ENCODE measurements around the gene CHST11.

CHST11 gene

DNA sequence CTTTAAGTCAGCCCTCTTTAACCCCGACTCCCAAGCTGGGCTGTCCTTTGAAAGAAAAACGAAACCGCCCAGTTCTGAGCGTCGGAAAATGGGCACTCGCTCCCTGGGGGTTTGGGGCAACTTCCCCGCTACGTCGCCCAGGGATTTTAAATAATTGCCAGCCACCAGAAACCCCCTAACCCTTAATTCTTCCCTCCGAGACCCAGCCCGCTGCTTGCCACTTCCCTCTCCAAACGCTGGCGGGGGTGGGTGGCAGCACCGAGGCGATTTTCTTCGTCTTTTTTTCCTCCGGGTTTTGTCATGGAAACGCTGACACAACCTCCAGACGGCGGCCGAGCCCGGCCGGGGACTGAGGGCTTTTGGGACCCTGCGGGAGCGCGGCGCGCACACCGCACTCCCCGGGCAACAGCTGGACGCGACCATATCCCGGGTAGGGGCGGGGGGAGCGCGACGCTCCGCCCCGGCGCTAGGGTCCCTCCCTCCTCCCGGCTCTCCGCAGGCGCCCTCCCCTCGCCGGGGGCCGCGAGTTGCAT lies at the start of gene CHST11:
CHST11 (plus strand) TSS at position 532 of the 533 bp plus-strand sequence.
- peak; percentile 74 for DNase-seq (ENCODE audit: low spot score)

DNA sequence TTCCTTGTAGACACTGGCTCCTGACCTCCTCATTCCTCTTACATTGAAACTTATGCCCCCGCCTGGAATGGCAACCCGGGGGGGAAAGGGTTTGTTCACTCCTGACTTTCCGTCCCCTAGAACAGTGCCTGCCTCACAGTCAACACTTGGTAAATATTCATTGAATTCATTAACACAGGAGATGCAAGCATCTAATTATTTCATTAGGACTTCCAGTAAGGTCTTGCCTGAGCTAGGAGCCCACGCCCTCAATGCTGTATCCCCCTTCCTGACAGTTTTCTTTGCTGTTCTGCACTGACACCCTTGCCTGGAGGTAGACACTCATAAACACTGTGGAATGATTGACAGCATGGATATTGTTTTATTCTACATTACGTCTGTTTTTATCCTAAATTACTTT lies 49.3 kb upstream of the CHST11 start:
- no peak for DNase-seq (ENCODE audit: low spot score)

DNA sequence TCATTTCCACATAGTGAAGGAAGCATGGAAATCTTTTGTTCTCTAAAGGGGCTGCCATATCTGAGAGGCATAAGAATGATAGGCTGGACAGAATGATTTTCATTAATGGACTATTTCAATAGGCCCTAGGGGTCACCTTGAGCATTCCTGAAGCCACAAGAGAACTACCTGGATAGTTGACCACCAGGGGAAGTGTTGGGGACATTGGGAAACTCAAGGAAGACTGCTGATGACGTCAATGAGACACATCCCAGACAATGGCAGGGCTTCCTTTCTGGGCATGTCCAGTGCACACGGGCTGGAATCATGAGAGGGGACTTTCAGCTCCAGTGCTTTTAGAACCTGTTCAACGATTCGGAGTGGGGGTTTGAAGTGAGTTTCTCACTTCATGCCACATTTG lies 48.8 kb upstream of the CHST11 start:
- DNase-seq (ENCODE audit: low spot score): no peak

DNA sequence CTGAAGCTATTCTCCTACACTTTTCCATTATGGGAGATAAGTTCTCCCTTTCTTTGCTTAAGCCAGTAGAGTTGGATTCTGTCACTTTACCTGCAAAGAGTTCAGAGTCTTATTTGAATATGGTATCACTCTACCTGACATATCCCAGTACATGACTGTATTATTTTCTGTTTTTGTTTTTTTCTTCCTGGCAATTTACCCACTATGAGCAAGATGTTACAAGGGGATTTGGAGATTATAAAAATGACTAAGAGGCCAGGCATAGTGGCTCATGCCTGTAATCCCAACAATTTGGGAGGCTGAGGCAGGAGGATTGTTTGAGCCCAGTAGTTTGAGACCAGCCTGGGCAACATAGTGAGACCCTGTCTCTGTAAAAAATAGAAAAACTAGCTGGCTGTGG lies 46.4 kb upstream of the CHST11 start:
- DNase-seq (ENCODE audit: low spot score): no peak

DNA sequence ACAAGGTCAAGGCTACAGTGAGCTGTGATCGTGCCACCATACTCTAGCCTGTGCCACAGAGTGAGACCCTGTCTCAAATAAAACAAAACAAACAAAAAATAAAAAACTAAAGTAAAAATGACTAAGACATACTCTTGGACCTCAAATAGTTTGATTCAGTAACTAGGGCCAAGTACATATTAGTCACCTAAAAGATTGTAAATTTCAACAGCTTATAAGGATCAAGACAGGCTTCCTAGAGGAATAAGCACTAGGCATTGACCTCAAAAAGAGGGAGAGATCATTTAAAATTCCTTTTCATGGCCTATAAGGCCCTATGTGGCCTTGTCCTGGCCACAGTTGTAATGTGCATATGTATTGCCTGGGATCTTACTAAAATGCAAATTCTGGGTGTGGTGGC lies 46.0 kb upstream of the CHST11 start:
- DNase-seq (ENCODE audit: low spot score): no peak

DNA sequence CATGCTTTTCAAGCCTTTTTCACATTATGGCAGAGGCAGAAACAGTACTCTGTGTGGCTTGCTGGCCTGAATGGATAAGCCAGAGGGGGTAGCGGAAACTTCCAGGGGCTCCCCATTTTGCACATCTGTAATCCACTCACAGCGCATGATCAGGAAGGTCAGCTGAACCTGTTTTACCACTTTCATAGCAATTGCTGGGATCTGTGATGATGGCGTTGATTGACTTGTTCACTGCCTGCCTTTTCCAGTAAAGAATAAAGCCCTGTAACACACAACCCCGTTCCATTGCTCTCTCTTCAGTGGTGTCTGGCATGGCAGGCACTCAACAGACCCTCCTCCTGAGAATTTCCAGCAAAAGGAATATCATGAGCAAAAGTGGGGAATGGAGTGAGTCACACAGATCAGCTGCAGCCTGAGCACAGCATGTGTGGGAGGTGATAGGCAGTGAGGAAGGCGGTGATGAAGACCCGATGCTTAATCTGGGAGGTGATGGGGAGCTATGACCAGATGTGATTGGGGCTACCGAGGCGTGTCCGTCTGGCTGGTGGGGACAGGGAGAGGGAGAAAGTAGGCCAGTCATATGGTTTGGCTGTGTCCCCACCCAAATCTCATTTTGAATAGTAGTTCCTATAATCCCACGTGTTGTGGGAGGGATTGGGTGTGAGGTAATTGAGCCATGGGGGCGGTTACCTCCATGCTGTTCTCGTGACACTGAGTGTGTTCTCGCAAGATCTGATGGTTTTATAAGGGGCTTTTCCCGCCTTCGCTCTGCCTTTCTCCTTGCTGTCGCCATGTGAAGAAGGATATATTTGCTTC lies 44.7 kb upstream of the CHST11 start:
- DNase-seq (ENCODE audit: low spot score): no peak

DNA sequence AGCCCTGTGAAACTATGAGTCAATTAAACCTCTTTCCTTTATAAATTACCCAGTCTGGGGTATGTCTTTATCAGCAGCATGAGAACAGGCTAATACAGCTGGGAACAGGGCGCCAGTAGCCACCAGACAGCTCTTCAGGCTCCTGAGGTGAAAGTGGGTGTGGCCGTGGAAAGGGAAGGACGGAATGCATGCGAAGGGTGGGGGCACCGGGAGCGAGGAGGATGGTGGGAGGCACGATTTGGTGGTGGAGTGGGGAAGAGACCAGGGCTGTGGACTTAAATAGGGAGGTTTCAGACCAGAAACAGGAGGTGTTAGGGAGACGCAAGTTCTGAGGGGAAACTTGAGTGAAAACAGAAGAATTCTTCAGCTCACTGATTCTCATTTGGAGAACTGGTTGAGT lies 44.1 kb upstream of the CHST11 start:
- no peak for DNase-seq (ENCODE audit: low spot score)

DNA sequence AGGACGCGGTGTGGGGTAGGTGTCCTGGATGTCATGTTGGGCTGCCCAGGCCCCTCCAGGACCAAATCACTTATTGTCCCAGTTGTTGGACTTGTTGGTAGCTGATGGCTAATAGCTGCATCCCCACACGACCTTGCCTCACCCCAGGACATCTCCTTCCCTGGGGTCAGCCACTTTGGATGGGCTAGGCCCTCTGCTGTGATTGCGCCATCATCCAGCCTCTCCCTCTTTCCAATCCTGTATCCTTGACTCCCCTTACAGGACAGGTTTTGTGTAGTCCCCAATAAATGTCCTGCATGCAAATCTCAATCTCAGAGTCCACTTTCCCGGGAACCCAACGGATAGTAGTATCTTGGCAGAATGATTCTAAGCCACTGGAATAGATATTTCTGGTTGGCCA lies 43.4 kb upstream of the CHST11 start:
- DNase-seq (ENCODE audit: low spot score): no peak

DNA sequence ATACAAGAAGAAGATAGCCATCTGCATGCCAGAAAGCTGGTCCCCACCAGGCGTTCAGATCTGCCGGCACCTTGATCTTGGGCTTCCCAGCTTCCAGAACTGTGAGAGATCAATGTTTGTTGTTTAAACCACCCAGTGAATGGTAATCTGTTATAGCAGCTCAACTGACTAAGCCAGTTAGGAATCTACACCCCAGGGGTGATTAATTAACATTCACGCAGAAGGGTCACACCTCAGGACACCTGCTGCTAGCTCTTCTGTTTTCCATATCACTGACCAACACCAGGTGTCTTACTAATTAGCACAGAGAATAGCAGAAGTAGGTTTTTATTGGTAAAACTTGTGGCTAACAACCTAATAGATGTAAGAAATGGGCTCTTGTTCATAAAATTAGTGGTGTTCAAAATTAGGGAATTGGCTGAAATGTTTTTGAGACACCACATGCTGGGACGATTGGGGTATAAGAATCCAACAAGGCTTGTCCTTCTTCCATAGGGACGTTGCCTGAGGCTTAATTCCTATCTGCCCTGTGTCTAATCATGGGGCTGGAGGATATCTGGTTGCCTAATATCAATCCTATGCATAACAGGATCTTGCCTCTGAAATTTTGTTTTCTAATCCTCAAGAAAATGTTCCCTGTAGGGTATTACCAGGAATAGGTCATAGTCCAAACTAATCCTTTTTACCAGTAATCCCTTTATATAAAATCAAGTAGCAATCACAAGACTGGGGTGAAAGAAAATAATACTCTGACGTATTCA lies 42.0 kb upstream of the CHST11 start:
- no peak for DNase-seq (ENCODE audit: low spot score)

DNA sequence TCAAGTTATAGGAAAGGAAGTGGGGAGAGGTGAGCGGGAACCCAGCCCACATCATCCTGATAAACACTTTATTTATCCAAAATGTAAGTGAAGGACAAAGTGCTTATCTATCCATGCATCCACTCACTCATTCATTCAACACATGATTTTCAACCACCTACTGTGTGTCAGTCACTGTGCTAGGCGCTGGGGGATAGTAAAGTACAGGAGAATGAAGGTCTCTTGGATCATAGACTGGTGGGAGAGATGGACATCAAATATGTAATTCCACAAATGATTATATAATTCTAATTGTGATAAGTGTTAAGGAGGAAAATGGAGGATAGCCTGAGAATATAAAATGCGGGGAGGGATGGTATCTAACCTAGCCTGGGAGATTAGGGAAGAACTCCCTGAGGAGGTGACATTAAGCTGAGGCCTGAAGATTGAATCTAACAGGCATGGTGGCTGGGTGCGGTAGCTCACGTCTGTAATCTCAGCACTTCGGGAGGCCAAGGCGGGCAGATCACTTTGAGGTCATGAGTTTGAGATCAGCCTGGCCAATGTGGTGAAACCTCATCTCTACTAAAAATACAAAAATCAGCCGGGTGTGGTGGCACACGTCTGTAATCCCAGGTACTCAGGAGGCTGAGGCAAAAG lies 41.3 kb upstream of the CHST11 start:
- no peak for DNase-seq (ENCODE audit: low spot score)

DNA sequence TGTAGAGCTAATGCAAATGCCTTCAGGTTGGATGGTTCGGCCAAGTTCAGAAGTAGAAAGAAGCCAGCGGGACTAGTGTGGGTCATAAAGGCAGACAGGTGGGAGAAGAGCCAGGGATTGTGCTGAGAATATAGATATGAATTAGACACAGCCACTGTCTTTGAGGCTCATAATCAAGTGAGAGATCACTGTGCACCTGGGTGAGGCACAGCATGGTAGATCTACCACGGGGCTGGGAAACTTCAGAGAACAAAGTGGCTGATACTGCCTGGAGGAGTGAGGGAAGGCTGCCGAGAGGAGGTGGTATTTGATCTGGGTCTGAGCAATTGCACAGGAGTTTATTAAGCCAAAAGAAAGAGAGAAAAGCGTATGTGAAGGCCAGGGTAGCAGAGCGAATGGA lies 40.6 kb upstream of the CHST11 start:
- DNase-seq (ENCODE audit: low spot score): no peak

DNA sequence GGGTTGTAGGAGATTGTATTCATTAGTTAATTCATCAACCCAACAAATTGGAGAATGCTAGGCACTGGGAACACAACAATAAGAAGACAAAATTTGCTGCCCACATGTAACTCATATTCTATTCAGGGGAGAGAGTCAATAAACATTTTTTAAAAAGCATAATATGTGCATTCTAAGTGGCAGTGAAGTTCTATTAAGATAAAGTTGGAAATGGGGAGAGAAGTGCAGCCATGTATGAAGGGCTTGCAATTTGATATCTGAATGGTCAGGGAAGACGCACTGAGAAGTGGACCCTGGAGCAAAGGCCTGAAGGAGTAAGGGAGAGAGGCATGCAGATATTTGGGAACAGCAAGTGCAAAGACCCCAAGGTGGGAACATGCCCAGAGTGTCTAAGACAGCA lies 40.2 kb upstream of the CHST11 start:
- no peak for DNase-seq (ENCODE audit: low spot score)

DNA sequence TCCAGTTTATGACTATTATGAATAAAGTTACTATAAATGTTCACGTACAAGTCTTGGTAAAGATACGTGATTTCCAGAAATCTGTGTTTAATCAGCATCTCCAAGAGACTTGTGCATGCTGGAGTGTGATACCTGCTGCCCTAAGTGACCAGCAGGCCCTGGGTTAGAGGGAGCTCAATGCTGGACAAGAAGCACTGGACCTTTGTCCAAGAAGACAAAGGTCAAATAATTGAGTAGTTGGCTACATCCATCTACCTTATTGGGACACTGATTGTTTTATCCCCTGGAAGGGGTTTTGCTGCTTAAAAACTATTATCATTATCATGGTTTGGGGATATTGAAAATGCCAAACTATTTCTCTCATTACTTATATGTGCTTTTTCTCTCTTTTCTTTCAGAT lies 37.0 kb upstream of the CHST11 start:
- no peak for DNase-seq (ENCODE audit: low spot score)

DNA sequence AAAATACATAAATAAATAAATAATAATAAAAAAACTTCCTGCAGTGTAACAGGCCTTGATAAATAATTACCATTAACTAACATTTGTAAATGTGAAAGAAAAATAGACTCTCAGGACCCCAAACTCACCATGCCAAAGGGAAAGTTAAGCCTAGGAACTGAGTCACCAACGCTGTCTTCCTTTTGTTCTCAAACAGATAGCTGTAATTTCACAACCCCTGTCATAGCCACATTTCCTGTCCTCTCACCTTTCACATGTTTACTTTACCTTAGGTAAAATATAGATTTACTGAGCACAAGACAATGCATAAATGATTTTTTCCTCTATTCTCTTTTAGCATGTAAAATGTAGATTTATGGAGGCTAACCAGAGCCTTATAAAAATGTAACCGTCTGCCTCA lies 35.9 kb upstream of the CHST11 start:
- no peak for DNase-seq (ENCODE audit: low spot score)

DNA sequence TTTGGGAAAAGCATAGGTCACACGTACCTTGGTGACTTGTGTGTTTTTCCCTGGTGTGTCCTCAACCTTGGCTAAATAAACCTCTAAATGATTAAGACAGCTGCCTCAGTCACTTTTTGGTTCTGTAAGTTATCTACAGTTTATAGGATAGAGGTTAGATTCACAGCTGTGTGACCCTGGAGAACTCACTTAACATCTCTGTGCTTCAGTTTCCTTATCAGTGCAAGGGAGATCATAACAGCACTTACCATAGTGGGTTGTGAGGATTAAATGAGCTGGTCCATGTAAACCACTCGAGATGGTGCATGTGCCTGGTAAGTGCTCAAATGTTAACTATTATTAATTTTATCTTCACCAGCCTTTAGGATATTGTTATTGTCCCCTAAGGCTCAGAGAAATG lies 35.4 kb upstream of the CHST11 start:
- no peak for DNase-seq (ENCODE audit: low spot score)

DNA sequence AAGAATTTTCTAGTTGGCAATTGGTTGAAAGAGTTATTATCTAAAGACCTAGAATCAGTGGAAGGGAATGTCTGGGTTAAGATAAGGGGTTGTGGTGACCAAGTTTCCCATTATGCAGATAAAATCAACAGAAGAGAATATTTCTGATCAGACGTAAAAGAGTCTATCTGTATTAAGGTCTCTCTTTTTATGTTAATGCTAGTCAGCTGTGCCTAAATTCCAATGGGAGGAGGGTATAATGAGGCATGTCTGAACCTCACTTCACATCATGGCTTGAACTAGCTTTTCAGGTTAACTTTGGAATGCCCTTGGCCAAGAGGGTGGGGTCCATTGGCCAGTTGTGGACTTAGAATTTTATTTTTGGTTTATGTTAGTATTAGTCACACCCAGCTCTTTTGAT lies 34.3 kb upstream of the CHST11 start:
- DNase-seq (ENCODE audit: low spot score): no peak

DNA sequence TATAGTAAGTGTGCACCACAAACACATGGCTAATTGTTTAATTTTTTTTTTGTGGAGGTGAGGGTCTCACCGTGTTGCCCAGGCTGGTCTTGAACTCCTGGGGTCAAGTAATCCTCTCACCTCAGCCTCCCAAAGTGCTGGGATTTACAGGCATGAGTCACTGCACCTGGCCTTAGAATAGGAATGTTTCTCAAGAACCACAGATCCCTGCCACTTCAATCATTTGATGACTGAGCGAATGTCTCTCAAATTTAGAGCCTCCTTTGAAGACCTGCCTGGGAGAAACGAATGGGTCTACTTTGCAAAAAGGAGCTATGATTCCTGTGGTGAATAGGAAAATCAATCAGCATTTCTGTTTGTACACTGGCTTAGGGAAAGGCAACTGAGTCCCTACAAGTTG lies 33.5 kb upstream of the CHST11 start:
- no peak for DNase-seq (ENCODE audit: low spot score)

DNA sequence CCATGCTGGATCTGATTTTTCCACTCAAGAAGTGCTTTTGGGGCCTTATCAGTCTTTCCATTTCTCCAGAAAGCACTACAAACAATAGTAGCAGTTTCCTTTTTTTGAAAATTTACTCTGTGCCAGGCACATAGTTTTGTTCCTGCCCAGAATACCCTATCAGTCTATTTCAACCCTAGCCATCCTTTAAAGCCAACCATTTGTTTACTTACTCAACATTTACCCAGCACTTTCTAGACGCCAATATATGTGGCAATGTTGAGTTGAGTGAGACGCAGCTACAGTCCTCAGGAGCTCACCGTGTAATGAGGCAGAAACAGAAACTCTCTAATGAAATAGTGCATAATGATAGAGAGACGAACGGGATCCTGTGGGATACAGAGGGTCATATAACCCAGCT lies 32.9 kb upstream of the CHST11 start:
- DNase-seq (ENCODE audit: low spot score): no peak

DNA sequence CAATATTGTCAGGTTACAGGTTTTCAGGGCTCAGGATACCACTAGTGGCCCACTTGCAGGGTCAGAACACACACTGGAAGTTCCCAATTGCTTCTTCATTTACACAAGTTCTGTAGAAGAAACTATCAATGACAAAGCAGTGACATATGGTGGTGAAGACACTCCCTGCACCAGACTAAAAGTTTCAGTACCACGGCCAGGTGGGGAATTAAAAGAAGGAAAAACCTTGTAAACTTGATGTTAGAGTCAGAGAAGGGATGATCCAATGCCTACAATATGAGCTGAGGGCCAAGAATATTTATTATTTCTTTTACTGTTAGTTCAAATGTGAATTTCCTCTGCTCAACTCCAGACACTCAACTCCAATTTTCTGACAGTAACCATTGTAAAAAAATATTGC lies 31.8 kb upstream of the CHST11 start:
- no peak for DNase-seq (ENCODE audit: low spot score)

DNA sequence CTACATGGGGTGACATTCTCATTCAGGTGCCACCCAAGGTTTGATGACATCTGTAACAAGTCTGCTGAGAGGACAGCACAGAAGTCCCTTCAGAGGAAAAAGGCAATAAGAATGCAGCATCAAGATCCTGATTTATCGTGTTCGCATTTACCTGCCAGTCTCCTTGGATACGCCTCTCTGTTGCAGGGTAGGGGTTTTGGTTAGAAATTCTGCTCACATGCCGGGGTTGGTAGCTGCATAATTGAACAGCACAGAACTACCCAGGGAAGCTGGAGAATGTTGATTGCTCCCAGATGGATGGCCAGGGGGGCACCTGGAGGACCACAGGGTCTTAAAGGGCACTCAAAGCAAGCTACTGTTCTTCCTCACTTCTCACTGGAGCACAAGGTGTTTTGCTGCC lies 31.1 kb upstream of the CHST11 start:
- no peak for DNase-seq (ENCODE audit: low spot score)

DNA sequence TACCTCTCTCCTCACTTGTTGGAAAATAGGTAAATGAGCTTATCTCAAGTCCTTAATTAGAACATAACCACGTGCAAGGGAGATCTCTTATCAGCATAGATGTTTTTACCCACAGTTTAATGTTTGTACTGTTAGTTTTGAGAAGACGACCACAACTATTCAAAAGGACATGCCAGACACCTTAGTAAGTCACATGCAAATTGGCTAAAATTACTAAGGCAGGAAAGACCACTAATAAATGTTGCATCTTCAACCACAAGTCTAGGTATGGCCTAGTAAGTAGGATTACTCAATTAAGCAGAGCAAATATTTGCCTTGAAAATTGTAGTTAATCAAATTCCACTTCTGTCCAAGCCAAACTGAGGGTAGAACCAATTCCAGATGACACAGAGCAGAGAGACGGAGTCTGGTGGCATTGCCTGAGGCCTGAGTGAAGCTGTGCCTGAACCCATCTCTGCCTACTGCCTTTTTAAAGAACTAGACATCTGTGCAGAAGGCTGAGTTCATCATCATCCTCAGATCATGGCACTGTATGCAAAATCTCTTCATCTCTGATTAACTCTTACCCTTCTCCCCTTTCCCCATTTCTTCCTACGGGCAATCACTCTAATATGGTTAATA lies 29.7 kb upstream of the CHST11 start:
- DNase-seq (ENCODE audit: low spot score): no peak

DNA sequence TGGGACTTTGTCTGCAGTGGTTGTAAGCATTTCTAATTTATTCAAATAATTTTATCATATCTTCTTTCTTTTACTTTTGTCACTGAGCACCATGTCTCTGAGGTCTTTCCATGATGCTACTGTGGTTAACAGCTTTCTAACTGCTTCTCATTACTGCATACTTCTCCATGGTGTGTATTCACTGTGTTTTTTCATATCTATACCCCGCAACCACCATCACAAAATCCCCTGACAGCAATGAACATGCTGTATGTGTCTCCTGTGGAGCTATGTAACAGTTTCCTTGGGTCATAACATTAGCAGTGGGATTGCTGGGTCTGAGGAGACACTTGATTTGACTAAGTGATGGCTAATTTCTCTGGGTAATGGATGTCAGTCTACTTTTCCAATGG lies 29.2 kb upstream of the CHST11 start:
- no peak for DNase-seq (ENCODE audit: low spot score)

DNA sequence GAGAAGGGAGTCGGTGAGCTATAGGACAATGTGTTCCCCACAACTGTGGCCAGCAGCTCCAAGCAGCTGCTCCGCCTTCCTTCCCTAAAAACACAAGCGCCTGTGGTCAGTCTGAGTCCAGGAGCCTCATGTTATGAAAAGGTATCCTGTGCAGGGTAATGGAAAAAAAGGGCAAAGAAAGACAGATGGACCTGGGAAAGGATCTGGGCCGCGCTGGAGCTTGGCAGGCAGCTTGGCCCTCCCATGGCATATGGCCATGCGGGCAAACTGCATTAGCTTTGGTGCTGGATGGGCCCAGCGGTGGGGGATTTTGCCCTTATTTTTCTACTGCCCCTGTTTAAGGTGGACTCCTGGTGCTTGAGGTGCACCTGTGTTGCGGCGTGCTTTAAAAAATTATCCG lies 23.7 kb upstream of the CHST11 start:
- no peak for DNase-seq (ENCODE audit: low spot score)
